Dedifferentiated amniotic fluid mesenchymal stem cell (primary cell): ENCODE data around the gene NAT14.
A peak's percentile ranks its signal among the peaks of the same experiment; 100 is the strongest.

Experiments used
- DNase-seq: peaks from one replicate; pipeline ENCODE4 v3.0.0-alpha.2; 2016; ENCODE audit errors: extremely low spot score

Gene NAT14

DNA sequence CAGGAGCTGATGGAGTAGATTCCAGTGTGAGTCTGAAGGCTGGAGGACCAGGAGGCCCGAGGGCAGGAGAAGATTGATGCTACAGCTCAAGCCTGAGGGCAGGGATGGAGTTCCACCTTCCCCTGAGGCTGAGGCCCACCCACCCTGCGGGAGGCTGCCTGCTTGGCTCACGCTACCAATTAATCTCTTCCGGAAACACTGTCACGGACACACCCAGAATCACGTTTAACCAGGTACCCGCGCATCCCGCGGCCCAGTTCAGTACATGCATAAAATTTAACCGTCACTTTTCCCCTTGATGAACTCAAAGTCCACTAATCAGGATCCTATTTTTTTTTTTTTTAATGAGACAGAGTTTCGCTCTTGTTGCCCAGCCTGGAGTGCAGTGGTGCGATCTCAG lies 13.7 kb upstream of the NAT14 start:
- no peak for DNase-seq

DNA sequence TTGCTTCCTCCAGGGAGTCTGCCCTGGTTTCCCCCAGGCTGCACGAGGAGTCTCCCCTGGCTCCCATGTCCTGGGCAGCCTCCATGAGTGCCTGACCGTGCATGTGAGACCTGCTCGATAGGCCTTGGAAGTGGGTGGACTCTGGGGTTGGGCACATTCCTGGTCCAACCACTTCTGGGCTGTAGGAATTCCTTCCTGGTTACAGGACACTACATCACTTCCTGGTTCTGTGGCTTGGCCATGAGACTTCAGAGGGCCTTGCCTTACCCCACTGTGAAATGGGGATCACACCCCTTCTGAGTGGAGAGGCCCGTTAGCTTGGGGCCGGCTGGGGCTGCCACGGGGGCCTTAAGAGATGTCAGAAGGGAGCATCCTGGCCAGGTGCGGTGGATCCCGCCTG lies 12.5 kb upstream of the NAT14 start:
- no peak for DNase-seq

- DNase-seq, result no peak
These were observed 11.6 kb upstream of the NAT14 start for GRCh38 chr19:55473225-55474012.

GRCh38 chr19:55474269-55475265 lies 10.4 kb upstream of the NAT14 start:
- no peak for DNase-seq

DNA sequence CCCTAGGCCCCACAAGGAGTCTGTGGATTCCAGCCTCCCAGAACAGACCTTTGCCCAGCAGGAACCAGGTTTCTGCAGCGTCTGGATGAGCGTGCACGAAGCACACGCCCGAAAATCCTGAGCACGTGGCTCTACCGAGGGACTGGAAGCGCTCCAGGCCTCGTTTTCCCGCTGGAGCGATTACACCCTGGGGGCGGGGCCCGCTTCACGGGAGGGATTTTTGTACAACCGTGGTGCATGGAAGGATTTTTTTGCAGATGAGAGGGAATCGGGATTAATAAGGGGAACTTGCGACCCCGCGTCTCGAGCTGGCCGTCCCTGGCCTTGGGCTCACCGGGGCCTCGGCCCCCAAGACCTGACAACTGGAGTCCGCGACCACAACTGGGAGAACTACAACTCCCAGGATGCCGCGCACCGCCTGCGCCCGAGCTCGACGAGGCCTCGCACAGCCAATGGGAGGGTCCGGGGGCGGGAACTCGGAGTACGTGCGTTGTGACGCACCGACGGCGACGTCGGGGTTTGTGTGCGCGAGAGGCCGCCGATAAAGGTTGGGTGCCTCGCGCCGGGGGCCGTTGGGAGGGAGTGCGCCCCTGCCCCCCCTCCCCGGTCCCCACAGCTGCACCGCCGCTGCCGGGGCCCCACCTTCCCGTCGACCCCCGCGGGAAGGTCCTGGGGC lies 8.8 kb upstream of the NAT14 start, which contains the start of gene ZNF628:
Gene ZNF628, plus strand, starts transcription at position 518 of the 676 bp plus-strand sequence. CDS start 3,294 bp downstream, outside the sequence.
- DNase-seq, result peak; percentile 96

DNA sequence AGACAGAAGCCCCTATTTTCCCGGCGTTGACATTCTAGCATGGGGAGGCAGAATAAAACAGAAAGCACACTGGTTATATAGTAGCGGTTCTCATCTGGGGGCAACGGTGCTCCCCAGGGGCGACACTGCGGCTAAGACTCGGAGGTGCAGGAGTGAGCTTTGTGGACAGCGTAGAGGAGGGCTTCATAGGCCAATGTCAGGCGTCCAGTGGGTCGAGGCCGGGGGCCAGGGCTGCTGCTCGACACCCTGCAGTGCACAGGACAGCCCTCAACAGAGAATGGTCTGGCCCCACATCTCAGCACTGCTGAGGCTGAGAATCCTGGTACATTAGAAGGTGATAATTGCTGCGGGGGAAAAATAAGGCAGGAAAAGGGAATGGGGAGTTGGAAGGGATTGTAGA lies 7.1 kb upstream of the NAT14 start:
- no peak for DNase-seq

DNA sequence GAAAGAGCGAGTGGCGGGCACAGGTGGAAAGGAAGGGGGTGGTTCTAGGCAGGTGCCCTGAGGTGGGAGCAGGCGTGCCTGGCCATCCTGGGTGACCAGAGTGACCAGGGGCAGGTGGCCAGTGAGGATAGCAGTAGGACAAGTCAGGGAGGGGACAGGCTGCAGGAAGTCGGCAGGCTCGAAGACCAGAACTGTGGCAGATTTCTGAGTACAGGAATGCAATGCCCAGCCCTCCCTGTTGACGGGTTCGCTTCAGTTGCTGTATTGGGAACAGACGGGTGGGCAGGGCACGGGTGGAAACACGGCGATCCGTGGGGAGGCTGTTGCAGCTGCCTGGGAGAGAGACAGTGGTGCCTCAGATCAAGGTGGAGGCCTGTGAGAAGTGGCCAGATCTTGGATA lies 6.6 kb upstream of the NAT14 start:
- no peak for DNase-seq

- no peak for DNase-seq
These were observed 5.9 kb upstream of the NAT14 start for GRCh38 chr19:55479045-55479444.

DNA sequence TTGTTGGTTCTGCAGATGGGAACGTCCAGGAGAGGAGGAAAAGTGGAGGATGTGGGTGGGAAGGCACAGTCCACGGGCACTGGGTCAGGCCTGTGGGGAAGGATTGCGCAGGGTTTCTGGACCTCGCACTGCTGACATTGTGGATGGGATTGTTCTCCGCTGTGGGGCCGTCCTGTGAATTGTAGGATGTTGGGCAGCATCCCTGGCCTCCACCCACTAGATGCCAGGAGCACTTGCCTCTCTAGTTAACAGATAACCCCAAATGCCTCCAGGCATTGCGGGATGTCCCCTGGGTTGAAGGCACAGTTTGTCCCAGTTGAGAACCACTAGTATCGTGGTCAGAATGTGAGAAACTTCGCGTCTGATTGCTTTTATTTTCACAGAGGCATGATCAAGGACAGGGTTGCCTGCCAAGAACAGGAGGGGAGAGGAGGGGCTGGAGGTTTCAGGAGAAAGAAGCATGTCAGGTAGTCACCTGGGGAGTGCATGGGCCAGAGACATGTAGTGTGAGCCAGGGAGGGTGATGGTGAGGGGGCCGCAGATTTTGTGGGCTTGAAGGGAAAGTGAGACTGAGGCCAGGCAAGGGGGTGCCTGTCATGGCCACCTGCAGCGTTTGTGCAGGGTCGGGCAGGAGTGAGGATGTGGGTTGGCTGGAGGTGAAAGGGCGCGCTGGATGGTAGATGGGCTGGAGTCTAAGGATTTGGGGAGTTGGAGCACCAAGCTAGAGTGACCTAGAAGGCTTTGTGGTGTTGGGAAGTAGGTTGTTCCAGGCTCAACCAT lies 5.3 kb upstream of the NAT14 start:
- DNase-seq, result no peak

DNA sequence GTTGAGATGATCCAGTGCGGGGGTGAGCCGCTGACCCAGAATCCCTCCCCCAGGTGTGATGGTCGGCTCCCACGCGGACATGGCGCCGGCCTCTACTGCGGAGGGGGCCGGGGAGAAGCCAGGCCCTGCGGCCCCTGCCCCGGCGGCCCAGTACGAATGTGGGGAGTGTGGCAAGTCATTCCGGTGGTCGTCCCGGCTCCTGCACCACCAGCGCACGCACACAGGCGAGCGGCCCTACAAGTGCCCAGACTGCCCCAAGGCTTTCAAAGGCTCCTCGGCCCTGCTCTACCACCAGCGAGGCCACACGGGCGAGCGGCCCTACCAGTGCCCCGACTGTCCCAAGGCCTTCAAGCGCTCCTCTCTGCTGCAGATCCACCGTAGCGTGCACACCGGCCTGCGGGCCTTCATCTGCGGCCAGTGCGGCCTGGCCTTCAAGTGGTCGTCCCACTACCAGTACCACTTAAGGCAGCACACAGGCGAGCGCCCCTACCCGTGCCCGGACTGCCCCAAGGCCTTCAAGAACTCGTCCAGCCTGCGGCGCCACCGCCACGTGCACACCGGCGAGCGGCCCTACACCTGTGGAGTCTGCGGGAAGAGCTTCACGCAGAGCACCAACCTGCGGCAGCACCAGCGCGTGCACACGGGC lies 3.7 kb upstream of the NAT14 start:
- DNase-seq, result no peak

DNA sequence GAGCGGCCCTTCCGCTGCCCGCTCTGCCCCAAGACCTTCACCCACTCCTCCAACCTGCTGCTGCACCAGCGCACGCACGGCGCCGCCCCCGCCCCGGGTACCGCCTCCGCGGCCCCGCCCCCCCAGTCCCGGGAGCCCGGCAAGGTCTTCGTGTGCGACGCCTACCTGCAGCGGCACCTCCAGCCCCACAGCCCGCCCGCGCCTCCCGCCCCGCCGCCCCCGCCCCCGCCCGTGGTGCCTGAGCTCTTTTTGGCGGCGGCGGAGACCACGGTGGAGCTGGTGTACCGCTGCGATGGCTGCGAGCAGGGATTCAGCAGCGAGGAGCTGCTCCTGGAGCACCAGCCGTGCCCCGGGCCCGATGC lies 3.2 kb upstream of the NAT14 start:
- DNase-seq, result no peak

- no peak for DNase-seq
These were observed 2.6 kb upstream of the NAT14 start for GRCh38 chr19:55482156-55482961.

- no peak for DNase-seq
These were observed 1.9 kb upstream of the NAT14 start for GRCh38 chr19:55482967-55483705.

DNA sequence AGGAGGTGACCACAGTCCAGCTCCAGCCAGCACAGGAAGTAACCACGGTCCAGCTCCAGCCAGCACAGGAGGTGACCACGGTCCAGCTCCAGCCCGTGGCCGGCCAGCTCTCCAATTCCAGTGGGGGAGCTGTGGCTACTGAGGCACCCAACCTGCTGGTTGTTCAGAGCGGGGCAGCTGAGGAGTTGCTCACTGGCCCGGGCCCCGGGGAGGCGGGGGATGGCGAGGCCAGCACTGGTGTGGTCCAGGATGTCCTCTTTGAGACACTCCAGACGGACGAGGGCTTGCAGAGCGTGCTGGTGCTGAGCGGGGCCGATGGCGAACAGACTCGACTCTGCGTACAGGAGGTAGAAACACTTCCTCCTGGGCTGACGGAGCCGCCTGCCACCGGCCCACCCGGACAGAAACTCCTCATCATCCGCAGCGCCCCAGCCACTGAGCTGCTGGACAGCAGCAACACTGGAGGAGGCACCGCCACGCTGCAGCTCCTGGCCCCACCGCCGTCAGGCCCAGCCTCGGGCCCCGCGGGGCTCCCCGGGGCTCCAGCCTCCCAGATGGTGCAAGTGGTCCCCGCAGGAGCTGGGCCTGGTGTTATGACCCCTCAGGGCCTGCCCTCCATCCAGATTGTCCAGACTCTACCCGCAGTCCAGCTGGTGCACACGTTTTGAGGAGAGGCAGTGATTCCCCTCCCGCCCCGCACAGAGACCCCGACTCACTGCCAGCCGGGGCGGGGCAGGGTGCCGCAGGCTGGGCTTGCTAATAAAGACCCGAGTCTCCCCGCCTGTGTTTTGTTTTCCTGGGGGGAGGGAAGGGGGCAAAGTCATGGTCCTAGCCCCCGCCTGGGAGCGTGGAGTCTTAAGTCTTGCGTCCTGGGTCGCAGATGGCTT lies 1.0 kb upstream of the NAT14 start:
- DNase-seq, result no peak

DNA sequence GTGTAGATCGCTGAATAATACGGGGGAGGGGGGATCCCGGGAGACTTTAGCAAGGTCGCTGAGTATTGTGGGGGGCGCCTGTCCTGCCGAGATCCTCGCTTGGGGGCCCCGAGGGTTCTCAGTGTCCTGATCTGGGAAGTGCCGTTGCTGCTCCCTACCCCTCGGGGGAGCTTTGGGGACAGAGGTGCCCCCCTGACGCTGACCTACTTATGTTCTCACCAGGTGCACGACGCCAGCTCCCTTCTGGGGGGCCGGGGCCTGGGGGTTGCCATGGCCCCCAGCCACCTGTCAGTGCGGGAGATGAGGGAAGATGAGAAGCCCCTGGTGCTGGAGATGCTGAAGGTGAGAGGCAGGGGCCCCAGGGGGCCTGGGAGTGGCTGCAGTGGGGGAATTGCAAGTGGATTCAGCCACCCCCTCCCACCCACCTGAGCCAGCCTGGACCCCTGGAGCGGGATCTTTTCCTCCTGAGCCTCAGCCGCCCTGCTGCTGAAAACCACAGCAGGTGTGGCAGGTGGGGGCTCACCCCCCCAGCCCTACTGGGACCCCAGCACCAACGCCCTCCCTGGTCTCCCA lies 537 bp downstream of the NAT14 start:
- DNase-seq, result no peak

GRCh38 chr19:55486043-55486970 lies 1.3 kb downstream of the NAT14 start:
- DNase-seq, result no peak
